Stimulated activated CD4-positive, alpha-beta T cell treated with anti-CD3 and anti-CD28 coated beads, Interleukin-12 subunit alpha, Interleukin-12 subunit beta, amount 100 ng/mL, for 4 hours (primary cell): Measurements from ENCODE around the gene TP53AIP1.

ENCODE experiments used
- DNase-seq: peaks from one replicate; pipeline ENCODE4 v3.0.0-alpha.2; 2020

The TP53AIP1 gene

GRCh38 chr11:128942272-128942612 lies 429 bp downstream of the TP53AIP1 start:
- DNase-seq: no peak

DNA sequence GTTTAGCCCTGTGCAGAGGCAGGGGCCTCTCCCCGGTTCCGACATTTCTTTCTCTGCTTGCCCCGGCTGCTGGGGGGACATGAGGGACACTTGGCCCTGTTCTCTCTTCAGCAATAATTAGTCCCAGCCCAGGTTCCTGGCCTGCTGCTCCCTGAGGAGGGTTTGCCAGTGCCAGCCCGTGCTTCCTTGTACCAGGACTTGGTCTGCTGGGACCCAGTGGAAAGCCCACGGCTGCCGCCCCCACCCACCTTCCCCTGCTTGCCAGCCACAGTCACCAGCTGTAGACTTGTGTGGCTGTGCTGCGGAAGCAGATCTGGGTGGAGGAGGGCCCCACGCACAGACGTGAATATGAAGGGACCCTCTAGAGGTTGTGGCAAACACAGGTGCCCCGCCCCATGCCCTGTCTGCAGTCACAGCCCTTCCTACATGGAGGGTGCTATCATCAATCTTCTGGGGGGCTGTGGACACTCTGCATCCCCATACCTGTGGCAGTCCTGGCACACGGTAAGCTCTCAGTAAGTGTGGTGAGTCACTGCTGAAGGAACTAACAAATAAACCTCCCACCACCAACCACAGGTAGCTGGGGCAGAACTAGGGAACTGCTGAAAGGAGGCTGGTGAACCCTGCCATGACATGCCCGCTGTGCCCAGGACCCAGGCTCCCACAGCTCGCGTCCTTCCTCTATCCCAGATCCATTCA lies 949 bp downstream of the TP53AIP1 start:
- DNase-seq: no peak

- DNase-seq: no peak
These were observed 1.6 kb downstream of the TP53AIP1 start for GRCh38 chr11:128941110-128941509.

GRCh38 chr11:128940603-128941002 lies 2.1 kb downstream of the TP53AIP1 start:
- DNase-seq: no peak

DNA sequence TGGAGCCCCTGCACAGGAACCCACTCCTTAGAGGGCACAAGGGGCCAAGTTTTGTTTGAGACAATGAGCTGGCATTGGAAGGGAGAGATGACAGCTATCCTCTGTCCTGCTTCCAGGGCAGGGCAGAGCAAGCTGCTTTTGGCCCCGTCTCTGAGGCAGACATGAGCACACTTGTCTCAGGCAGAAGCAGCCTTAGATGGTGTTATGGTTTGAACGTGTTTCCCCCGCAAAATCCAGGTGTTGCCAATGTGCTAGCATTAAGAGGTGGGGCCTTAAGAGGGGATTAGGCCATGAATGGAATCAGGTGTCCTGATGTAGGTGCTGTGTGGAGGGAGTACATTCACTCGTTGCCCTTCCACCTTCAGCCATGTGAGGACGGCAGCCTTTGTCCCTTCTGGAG lies 2.5 kb downstream of the TP53AIP1 start:
- DNase-seq: no peak

DNA sequence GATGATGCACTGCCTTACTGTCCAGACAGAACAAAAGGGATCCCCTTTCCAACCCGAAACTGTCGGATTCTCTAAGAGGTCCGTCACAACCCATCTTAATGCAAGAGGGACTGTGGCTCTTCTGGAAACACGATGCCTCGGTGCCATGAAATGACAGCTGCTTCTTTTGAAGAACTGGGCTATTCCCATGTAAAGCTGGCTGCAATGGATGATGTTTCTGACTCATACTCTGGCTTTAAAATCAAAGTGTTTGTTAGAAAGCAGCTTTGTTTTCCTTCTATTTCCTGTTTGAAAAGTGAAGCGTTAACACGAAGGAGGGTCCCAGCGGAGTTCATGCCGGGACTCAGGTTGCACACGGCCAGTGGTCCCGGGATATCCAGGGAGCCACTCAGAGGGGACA lies 3.1 kb downstream of the TP53AIP1 start:
- no peak for DNase-seq

DNA sequence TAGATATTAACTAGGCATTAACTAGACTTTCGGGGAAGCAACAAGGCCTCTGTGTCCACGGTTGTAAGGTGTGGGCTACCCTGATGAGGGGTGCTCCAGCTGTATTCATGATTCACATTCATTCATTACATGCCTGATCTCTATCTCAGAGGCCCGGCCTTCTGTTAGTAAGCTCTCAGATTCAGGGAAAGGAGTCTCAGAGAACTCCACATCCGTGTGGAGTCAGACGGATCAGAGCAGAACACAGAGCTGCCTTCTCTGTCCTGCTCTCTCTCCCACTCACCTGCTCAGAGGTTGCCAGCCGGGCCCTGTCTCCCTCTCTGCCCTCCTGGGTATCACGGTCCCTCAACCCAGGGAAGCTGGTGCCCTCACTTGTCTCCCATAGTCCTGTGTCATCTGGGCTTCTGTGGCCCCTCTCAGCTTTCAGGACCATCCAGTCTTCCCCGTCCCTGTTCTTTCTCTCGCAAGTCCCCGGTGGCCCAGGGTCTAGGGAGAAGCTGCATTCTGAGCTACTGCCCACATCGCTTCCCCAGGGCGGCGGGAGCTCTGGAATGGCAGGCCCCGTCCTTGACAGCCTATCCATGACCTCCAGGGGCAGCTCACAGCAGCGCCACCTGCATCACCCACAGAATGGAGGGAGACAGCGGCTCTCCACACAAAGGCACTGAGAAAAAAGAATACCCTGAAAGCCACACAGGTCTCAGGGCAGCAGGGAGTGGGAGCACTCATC lies 4.3 kb downstream of the TP53AIP1 start:
- DNase-seq: no peak

GRCh38 chr11:128937480-128937879 lies 5.2 kb downstream of the TP53AIP1 start:
- no peak for DNase-seq

DNA sequence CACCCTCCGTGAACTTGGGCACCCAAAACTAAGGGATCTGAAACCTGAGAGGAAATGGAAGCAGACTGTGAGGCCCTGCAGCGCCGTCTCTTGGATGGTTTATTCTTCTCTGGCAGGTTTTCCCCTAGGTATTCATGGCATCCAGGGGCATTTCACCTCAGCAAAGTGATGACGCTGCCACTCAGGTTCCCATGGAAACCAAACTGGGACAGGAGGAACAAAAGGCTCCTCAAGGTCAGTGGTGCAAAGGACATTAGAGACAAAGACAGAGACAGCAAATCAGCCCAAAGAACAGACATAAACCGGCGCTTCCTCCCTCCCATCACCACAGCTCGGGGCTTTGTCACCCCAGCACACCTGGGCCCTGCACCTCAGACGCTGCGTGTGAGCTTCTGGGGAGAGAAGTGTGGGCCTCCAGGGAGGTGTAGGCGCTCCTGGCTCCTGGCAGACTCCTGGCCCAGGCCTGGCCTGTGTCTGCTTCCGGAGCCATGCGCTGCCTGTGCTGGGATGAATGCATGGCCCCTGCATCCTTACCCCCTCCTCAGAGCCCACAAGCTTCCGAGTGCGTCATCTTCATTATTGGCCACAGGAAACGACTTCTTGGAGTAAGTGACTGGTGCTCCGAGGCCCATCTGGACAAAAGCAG lies 5.9 kb downstream of the TP53AIP1 start:
- no peak for DNase-seq

GRCh38 chr11:128934926-128935325 lies 7.7 kb downstream of the TP53AIP1 start:
- no peak for DNase-seq

DNA sequence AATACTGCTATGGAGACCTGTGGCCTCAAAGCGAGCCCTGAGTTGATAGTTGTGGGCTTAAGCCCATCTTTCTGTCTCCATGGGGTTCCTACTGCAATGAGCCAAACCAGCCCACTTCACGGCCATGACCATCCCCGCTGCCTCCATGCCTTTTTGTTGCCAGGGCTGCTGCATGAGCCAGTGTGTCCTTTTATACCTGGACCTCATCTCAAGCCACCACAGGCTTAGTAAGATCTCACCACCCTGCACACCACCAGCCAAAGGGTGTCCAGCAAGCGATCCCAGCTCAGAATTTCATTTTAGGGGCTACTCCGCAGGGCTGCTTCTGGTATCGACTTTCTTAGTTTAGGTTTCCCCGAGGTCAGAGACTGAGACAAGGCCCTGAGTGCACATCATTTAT lies 8.3 kb downstream of the TP53AIP1 start:
- DNase-seq: no peak

DNA sequence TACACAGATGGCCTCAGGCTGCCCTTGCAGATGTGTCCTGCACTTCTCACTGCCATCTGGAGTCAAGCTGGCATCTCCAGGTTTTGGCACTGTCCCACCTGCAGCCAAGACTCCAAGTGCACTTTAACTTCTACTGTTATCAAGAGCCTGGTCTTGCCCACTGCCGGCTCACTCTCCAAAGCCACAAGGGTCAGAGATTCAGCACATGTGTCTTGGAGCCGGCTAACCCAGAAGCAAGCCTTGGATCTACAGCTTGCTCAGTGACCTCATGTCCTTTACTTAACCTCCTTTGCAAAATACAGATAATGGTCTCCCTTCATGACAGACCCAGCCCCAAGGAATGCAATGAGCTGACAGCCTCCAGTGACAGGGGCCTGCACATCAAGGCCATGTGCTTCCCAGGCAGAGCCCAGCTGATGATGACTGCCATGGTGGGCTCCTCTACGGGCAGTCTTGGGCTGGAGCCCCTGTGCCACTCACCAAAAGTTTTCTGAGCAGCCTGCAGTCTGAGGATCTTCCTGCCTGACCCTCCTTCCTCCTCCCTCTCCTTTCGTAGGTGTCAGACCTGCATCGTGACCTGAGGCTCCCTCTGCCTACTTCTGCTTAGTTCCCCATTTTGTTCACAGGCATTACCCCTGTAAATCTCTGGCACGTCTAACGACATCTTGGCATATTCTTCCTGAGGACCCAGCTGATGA lies 9.0 kb downstream of the TP53AIP1 start:
- no peak for DNase-seq

GRCh38 chr11:128931668-128932067 lies 11.0 kb downstream of the TP53AIP1 start:
- no peak for DNase-seq

GRCh38 chr11:128931066-128931465 lies 11.6 kb downstream of the TP53AIP1 start:
- DNase-seq: no peak

DNA sequence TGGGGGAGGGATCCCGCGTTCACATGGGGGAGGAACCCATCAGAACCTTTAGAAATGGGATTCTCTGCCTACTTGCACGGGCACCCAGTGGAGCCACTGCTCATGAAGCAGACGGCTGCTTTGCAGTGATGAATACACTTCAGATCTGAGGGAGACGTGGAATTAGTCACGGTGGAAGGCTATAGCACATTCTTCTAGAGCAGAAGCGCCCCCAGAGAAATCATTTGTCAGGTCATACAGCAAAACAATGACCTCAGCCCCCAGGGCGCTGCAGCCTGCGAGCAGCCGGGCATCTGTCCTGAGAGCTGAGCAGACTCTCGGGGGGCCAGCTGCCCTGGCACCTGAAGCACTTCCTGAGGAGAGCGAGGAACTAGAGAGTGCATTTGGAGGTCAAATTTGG lies 12.7 kb downstream of the TP53AIP1 start:
- no peak for DNase-seq

- no peak for DNase-seq
These were observed 13.2 kb downstream of the TP53AIP1 start for GRCh38 chr11:128929468-128929867.

DNA sequence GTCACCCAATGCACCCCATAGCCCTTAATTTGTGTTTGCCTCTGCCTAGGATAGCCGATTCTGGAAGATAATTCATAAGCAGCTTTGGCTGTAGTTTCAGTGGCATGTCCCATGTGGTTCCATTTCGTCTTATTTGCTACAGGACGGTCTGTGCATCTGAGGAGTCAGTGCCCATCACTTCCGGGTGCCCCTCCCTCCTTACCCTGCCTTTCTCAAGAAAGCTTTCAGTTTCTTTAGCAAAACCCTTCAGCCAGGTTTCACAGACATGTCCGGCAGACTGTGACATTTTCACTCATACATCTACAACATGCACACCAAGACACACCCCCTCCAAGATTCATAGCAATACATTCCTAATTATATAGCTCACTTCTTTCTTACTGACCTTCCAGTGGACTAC lies 14.3 kb downstream of the TP53AIP1 start:
- DNase-seq: no peak

- no peak for DNase-seq
These were observed 14.9 kb downstream of the TP53AIP1 start for GRCh38 chr11:128927683-128928336.

GRCh38 chr11:128927108-128927461 lies 15.6 kb downstream of the TP53AIP1 start:
- no peak for DNase-seq

GRCh38 chr11:128926437-128927107 lies 16.1 kb downstream of the TP53AIP1 start:
- DNase-seq: no peak

DNA sequence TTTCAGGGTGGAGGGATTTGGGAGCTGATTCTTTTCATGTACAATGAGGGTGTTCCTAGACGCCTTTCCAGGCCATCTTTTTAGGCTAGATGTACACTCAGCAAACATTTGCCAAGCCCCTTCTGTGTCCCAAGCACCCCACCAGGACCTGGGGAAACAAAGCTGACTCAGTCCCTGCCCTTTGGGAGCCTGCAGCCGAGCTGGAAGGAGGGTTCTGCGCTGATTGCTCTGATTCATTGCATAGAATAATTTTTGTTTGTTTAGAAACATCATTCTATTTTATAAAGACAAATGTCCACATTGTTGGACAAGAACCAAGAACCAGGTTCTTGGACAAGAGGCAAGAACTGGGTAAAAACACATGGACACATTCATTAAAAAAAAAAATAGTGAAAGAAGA lies 16.7 kb downstream of the TP53AIP1 start:
- no peak for DNase-seq

GRCh38 chr11:128925250-128925600 lies 17.4 kb downstream of the TP53AIP1 start:
- DNase-seq: no peak
